ENCODE results near the gene NFATC1. TPM values are rescaled to one million over a fixed set of nuclear protein-coding genes. Genes with fewer than 3 reads are reported as not detected.

NFATC1 gene
- total RNA-seq, 1 donor from 2014 or later = 7.1 TPM

DNA sequence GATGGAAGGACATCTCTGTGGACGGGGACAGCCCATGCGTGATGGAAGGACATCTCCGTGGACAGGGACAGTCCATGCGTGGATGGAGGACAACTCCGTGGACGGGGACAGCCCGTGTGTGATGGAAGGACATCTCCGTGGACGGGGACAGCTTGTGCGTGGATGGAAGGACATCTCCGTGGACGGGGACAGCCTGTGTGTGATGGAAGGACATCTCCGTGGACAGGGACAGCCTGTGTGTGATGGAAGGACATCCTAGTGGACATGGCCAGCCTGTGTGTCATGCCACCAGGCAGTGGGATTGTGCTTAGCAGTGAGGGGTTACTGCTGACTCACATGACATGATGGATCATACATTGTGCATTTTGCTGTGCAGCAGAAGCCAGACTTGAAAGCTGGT is 30.0 kb upstream of the NFATC1 start:
- peaks cover 7% of the 10 kb centered on the region for H3K4me1 Mint-ChIP-seq (ENCODE audit: low read depth)
- peaks cover 16% of the 10 kb centered on the region for H3K36me3 Mint-ChIP-seq (ENCODE audit: low read depth)
- no peak for TF ChIP-seq CTCF (IDR thresholded peaks at IDR 0.05)
- DNase-seq (ENCODE audit: low spot score) = no peak
- H3K9me3 Mint-ChIP-seq (ENCODE audit: low read depth) = no peaks in the 10 kb centered on the region
- no peak overlapping the region for H3K27ac Mint-ChIP-seq (ENCODE audit: unreplicated experiment)
- H3K27me3 Mint-ChIP-seq (ENCODE audit: low read depth) = no peaks in the 10 kb centered on the region
- H3K4me3 Mint-ChIP-seq (ENCODE audit: unreplicated experiment) = no peak overlapping the region

DNA sequence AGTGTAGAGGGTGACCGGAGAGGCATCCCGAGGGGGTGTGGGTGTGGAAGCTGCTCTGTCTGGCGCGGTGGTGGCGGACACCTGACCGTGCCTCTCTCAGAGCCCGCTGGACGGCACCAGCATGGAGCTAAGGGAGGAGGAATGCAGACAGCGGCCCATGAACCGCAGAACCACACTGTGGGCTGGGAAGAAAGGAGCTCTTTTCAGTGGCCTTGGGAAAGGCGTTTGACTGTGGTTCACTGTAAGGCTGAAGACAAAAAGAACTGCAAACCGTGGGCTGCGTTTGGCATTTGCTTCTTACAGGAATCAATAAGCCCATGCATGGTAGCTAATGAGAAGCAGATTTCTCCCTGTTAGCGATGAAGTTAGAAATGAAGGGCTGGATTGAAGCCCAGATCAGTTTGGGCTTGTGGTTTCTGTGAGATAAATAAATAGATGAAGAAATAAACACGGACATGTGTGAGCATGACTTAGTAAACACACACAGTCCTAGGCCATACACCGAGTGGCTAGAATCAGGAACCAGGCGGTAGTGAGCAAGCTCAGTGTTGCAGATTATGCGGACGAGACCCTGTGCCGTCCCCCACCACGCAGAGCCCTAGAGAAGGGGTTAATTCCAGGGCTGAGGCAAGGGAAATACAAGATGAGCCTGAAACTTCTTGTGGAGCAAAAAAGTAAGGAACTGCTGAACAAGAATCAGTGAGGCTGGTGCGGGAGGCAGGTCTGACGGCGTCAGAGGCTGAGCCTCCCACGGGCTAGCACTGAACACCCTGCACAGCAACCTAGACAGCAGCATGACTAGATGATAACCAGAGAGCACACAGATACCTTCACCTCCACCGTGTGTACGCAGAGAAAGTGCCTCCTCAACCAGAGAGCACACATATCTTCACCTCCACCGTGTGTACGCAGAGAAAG is 29.3 kb upstream of the NFATC1 start:
- H3K4me1 Mint-ChIP-seq (ENCODE audit: low read depth) = peaks cover 7% of the 10 kb centered on the region
- no peak for TF ChIP-seq CTCF (IDR thresholded peaks at IDR 0.05)
- peaks cover 14% of the 10 kb centered on the region for H3K36me3 Mint-ChIP-seq (ENCODE audit: low read depth)
- no peaks in the 10 kb centered on the region for H3K27me3 Mint-ChIP-seq (ENCODE audit: low read depth)
- no peak overlapping the region for H3K4me3 Mint-ChIP-seq (ENCODE audit: unreplicated experiment)
- H3K27ac Mint-ChIP-seq (ENCODE audit: unreplicated experiment) = no peak overlapping the region
- no peaks in the 10 kb centered on the region for H3K9me3 Mint-ChIP-seq (ENCODE audit: low read depth)
- no peak for DNase-seq (ENCODE audit: low spot score)

DNA sequence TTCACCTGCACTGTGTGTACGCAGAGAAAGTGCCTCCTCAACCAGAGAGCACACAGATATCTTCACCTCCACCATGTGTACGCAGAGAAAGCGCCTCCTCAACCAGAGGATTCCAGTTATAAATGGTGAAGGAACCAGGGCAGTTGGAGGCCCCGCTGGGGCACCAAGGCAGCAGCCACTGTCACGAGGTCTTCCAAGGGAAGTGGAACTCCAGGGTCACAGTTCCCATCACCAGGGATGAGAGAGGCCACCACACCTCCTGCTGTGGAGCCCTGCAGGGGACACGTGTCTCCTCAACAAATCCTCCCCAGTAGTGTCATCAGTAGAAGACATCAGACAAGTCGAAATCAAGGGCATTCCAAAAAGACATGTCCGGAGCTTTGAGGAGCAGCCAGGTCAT is 28.2 kb upstream of the NFATC1 start:
- no peaks in the 10 kb centered on the region for H3K4me1 Mint-ChIP-seq (ENCODE audit: low read depth)
- no peaks in the 10 kb centered on the region for H3K27me3 Mint-ChIP-seq (ENCODE audit: low read depth)
- DNase-seq (ENCODE audit: low spot score) = no peak
- peaks cover 13% of the 10 kb centered on the region for H3K36me3 Mint-ChIP-seq (ENCODE audit: low read depth)
- H3K27ac Mint-ChIP-seq (ENCODE audit: unreplicated experiment) = no peak overlapping the region
- no peak overlapping the region for H3K4me3 Mint-ChIP-seq (ENCODE audit: unreplicated experiment)
- no peak for TF ChIP-seq CTCF (IDR thresholded peaks at IDR 0.05)
- no peaks in the 10 kb centered on the region for H3K9me3 Mint-ChIP-seq (ENCODE audit: low read depth)

GRCh38 chr18:79367989-79368388 is 27.7 kb upstream of the NFATC1 start:
- Mint-ChIP-seq H3K4me1 (ENCODE audit: low read depth) (no peaks in the 10 kb centered on the region), H3K27ac (ENCODE audit: unreplicated experiment) (no peak overlapping the region), H3K36me3 (ENCODE audit: low read depth) (peaks cover 13% of the 10 kb centered on the region), H3K27me3 (ENCODE audit: low read depth) (no peaks in the 10 kb centered on the region), H3K9me3 (ENCODE audit: low read depth) (no peaks in the 10 kb centered on the region), H3K4me3 (ENCODE audit: unreplicated experiment) (no peak overlapping the region)
- TF ChIP-seq CTCF (IDR thresholded peaks at IDR 0.05) = no peak
- no peak for DNase-seq (ENCODE audit: low spot score)

DNA sequence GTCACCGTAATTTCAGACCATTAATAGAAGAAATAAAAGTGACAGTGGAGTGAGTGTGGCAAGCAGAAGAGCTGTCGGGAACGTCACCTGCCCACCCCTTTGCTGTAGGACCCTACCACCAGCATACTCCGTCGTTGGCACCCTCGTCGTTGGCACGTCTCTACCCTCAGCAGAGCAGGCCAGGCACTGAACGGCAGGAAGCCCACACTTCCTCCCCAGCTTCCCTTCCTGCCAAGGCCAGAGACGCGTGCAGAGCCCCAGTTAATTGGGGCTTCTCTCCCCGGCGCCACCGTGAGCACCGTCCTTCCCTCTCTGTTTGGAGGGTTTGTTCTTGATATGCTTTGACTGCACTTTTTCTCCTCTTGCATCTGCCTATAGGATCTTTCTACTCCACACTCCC is 27.0 kb upstream of the NFATC1 start:
- Mint-ChIP-seq H3K36me3 (ENCODE audit: low read depth) (peaks cover 8% of the 10 kb centered on the region), H3K27me3 (ENCODE audit: low read depth) (no peaks in the 10 kb centered on the region), H3K27ac (ENCODE audit: unreplicated experiment) (no peak overlapping the region), H3K9me3 (ENCODE audit: low read depth) (no peaks in the 10 kb centered on the region), H3K4me3 (ENCODE audit: unreplicated experiment) (no peak overlapping the region), H3K4me1 (ENCODE audit: low read depth) (no peaks in the 10 kb centered on the region)
- TF ChIP-seq CTCF (IDR thresholded peaks at IDR 0.05) = no peak
- no peak for DNase-seq (ENCODE audit: low spot score)

Measured in chondrocyte (in vitro differentiated cells).